Iris pigment epithelial cell (primary cell): ENCODE measurements around the gene TSC22D3.
A peak's percentile ranks its signal among the peaks of the same experiment; 100 is the strongest.
"Not testable (repeated sequence)": the region's sequence is repeated elsewhere in the genome, so short reads cannot be mapped to it uniquely, and the experiment has no call there.

ENCODE experiments used
- DNase-seq: peaks from one replicate; pipeline ENCODE4 v3.0.0-alpha.2; 2011; ENCODE audit warnings: low read depth

TSC22D3 gene

DNA sequence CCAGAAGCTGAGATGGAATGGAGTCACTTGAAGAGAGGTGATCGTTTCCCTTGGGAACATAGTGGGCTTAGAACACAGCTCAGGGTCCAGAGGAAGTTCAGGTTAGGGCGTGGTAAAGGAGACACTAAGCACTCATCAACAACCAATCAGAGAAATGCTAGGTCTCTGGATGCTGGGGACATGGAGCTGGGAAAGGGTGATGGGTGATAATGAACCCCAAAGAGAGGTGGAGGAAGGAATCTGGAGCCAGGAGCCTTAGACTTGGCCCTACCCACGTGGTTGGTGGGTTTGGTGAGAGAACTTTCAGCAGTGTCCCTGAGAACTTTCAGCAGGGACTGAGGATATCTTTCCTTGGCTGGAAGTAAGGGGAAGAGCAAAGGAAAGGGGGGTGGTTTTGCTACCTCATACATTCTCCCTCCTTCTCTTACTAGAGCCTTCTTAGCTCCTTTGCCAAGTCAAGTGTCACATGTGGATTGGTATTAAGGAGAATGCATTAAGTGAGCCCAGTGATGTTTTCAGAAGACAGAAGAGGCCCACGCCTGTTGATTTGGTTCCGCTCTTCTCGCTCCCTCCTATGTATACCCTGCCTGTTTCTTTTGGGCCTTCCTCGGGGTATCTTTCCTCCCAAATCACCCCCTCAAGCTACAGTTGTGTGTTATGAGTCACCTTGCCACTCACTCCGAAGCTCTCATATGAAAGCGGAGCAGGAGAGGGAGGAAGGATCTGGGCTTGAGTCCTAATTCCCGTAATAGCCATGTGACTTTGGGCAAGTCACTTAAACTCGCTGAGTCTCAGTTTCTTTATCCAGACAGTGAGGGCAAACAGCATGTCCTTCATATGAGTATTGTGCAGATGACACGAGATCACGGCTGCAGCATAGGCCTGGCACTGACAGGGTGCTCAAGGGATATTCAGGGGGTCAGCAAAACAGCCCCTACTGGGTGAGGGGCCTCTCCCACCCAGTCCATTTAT lies 63.1 kb downstream of the TSC22D3 start:
- DNase-seq: peak; percentile 65

DNA sequence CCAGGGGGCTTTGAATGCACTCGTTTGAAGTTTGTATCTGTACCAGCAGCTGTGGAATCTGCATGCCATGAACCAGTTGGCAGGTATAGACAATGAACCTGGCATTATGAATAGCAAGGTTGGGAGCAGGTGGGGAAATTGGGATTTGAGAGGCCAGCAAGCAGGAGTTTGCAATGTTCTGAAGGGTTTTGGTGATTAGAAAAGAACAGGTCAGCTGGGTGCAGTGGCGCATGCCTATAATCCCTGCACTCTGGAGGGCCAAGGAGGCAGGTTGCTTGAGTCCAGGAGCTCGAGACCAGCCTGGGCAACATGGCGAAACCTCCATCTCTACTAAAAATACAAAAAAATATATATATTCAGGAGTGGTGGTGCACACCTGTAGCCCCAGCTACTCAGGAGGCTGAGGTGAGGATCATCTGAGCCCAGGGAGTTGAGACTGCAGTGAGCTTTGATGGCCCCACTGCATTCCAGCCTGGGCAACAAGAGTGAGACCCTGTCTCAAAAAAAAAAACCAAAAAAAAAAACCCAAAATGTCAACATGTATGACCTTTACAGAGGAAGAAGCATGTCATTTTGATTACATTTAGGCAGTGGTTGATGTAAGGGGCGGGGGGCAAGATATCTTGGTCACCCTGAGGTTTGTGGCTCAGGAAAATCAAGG lies 63.9 kb downstream of the TSC22D3 start:
- no peak for DNase-seq

DNA sequence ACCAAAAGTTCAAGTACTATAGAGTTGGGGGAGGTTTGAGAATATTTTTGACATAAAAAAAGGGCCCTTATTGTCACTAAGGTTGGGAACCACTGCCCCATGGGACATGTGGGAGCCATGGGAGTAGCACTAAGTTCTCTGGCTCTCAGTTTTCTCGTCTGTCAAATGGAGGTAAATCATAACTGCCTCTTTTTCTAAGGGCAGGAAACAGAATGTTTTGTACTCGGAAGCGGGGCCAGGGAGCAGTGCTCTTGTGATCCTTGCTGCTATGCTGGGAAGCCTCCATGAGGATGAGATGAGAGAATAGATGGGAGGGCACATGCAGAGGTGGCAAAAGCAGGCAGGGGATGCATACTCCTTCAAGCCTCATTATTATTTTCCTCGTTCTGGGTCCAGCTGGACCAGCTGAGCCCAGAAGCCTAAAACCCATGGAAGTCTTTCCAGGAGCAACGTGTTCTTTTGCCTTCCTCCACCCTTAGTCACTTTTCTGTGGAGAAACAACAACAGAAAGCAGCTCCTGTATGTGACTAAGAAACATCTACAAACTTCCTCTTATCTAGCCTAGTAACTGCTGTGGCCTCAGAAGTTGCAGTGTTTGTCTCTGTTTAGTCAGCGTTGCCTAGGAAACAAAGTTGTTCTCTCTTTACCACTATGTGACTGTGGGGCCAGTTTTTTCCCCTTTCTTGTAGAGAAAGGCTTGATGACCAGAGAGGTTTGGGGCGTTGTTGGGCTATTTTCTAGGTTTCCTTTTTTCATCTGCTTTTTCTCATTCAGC lies 64.8 kb downstream of the TSC22D3 start:
- DNase-seq: peak; percentile 95

DNA sequence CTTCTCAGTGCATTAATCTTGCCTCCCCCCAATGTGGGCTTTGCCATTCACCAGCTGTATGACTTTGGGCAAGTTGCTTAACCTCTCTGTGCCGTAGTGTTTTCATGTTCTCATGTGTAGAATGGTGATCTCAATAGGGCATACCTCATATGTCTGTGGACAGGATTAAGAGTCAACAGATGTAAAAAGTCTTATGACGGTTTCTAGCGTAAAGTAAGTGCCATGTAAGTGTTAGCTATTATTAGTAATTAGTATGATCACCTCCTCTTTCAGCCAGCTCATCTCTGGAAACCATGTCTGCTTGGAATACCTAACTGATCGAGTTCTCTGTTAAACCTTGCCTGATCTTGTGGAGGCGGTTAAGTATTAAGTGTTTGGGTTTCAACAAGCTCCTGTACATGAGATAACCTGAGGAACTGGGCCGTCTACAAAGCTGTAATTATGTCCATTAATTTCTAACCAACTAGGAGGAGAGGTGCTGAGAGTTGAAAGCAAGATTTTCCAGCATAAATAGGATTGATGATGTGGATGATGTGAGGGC lies 66.3 kb downstream of the TSC22D3 start:
- no peak for DNase-seq

DNA sequence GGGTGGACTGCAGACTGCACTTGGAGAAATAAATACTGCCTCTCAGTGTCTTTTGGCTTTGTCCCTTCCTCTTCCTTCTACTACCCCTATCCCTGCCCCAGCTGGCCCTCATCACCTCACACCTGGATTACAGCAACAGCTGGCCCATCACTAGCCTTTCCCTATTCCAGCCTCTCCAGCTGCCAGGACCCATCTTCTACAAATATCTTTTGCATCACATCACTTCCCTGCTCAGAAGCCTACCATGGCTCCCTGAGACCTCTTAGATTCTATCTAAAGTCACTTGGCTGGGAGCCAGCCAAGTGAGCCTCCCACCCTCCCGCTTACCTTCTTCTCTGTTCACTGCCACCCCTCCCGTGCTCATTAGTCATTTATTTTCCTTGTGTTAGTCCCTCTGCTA lies 66.8 kb downstream of the TSC22D3 start:
- no peak for DNase-seq

DNA sequence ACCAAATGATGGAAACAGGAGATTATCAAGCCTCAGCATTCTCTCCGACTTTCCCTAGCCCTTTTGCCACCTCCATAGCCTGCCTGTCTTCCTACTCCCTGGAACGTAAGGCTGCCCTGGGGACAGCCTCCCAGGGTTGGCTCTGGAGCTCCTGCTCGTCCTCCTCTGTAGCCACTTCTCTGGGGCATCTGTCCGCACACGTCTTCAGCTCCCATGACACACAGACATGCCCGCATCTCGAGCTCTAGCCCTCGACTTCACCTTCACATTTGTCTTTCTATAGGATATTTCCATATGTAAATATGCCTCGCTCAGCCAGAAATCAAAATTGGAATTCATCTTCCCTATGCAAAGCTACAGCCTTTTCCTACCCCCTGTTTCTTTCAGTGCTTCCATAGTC lies 67.7 kb downstream of the TSC22D3 start:
- DNase-seq: no peak

DNA sequence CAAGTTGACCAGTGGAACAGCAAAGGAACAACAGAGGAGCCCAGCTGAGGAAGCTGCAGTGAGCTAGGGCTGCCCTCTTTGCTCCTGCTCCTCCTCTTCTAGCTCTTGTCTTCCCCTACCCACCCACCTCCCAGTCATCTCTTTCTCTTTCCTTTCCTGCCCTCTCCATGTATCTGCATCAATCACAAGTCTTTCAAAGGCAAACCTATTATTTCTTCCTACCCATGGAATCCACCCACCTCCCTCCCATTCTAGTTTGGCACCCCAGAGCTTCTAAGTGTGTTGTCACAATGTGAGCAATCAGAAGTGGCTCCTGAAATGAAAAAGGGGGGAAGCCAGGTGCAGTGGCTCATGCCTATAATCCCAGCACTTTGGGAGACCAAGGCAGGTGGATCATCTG lies 69.3 kb downstream of the TSC22D3 start:
- DNase-seq: no peak

DNA sequence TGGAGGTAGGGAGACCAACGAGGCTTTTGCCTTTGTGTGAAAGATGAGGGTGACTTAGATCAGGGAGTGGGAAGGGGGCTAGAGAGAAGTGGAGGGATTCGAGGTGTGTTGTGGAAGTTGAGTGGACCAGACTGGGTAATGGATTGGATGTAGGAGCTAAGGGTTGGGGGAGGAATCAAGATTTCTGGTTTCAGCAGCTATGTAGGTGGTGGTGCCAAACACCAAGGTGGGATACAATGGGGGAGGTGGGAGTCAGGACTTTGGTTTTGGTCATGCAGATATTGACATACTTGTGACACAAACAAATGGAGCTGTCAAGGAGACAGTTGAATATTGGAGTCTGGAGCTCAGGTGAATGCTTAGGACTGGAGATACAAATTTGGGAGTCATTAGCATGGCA lies 71.0 kb downstream of the TSC22D3 start:
- no peak for DNase-seq

DNA sequence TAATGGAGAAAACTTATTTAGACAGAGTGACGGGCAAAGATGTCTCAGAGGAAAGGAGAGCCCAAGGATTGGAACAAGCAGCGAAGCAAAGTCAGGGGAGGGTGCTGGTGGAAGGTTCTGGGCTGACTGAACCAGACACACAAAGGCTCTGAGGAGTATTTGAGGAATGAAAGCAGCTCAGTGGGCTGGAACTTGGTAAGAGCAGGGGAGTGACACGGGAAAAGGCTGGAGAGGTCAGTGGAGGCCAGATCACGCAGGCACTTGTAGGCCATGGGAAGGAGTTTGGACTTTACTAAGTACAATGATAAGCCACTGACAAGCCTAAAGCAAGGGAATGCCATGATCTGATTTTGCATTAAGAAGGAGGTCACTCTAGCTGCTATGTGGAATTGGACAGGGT lies 71.4 kb downstream of the TSC22D3 start:
- DNase-seq: no peak

DNA sequence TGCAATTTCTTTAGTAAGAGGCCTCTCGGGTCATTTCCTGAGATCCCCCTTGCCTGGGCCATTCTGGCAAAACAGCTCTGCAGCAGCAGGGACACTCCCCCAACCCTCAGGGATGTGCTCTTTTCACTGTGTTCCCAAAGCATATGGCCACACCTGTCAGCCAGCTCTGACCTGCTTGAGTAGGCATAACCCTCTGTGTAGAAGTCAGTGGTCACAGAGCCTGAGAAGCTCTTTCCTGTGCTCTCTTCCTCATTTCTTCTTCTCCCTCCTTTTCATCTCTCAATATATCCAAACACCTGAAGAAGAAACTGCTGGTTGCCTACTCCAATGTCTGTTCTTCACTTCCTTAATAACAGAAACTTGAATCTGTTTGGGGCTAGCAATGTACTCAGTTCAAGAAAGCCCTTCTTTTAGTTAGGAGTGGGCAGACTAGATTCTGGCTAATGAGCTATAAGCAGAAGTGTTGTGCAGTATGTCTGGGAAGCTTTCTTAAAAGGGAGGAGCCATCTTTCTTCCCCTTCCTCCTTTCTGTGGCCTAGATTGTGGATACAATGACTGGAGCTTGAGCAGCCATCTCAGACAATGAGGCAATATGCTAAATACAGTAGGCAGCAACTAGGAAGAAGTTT lies 74.0 kb downstream of the TSC22D3 start:
- DNase-seq: no peak

DNA sequence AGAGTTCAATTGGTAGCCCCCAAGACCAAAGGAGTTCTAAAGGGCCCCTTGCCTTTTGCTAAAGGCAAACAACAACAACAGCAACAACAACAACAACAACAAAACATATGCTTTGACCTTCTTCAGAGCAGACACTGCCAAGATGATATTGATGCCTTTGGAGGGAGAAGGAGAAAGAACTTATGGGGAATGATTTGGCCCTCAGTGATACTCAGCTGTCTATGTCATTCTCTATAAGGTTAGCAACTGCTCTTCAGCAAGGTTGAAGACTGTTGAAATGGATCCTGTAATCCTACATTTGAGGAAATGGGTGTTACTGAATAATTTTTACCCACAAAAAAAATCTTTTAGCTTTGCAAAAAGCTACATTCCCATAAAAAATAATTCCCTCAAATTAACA lies 74.8 kb downstream of the TSC22D3 start:
- no peak for DNase-seq

DNA sequence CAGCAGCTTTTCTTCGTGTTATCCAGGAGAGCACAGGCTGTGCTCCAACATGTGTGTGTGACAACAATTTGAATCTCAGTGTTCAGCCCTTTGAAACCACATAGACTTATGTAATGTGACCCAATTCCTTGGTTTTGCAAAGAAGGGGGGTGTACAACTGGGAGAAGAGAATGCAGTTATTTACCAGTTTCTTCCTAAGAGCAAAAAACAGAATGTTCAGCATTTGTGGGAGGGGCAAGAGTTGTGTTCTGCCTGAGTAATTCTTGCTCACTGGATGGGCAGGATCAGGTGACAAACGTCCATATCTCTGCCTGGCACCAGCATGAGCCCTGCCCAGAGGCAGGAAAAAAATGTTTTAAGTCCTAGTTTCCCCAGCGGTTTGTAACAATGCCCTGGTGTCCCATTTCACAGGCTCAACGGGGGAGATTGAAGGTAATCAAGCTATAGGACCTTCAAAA lies 75.2 kb downstream of the TSC22D3 start:
- DNase-seq: peak; percentile 93

DNA sequence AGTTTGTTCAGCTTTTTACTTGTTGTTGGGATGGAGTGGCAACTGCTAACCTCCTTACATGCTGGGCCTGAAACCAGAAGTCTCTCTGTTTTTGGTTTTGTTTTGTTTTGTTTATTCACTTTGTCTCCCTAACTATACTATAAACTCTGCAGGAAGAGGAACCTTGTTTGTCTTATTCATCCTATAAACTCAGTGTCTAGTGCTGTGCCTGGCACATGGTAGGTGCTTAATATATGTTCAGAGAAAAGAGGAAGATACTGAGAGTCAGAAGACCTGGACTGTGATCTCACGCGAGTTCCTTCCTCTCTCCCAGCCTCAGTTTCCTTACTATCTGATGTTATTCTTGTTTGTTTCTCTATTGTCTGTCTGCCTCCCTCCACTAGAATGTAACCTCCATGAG lies 76.0 kb downstream of the TSC22D3 start:
- DNase-seq: no peak

DNA sequence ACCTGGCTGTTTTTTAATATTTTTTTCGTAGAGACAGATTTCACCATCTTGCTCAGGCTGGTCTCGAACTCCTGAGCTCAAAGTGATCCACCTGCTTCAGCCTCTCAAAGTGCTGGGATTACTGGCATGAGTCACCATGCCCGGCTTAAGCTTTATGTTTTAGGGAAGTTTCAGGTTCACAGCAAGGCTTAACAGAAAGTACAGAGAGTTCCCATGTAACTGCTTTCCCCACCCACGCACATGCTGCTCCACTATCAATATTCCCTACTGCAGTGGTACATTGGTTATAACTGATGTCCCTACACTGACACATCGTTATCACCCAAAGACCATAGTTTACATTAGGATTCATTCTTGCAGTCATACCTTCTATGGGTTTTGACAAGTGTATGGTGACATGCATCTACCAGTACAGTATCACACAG lies 84.6 kb downstream of the TSC22D3 start:
- peak; percentile 60 for DNase-seq

DNA sequence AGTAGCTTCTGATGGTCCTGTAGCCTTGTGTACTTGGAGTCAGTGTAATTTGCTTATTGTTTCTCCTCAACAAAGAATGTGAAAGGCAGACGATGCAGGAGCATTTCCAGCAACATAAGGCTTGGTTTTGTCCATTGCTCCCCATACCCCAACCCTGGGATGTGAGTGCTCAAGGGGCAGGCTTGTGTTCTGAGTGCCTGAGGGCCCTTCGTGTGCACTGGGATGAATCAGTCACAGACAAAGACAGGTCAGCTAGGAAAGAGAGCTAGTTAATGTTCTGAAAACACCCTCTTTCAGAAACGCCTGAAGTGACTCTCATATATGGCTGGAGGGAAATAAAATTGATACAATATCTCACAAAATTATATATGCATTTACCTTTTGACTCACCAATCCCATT lies 88.1 kb downstream of the TSC22D3 start:
- no peak for DNase-seq

DNA sequence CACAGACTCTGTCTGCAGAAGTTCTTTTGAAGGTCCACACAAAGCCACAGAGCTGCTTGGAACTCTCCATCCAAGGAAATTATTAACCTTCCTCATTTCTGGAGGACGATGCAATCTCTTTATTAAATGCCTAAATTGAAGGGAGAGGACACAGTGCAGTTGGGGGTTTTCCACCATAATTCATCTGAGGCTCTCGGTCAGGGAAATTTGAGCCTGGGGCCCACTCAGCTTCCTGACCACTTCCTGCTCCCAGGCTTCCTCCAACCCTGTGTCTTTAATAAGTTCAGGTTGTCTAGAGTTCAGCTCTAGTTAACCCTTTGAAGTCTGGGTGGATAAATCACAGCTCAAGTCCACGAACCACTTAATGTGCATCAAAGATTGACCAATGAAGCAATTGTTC lies 88.8 kb downstream of the TSC22D3 start:
- DNase-seq: peak; percentile 57

DNA sequence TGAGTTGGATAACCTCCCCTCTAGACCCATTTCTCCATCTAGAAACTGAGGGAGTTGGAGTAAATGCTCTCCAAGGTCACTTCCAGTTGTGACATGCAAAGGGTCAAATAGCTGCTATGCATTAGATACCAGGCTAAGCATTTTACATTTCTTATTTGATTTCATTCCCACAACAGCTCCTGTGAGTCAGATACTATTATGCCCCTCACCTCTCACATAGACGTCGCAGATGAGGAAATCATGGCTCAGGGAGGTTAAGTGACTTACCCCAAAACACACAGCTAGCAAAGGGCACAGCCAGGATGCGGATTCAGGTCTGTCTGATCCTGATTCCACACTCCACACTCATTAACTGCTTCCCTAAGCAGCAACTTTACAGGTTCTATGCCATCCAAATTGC lies 89.6 kb downstream of the TSC22D3 start:
- DNase-seq: peak; percentile 42

DNA sequence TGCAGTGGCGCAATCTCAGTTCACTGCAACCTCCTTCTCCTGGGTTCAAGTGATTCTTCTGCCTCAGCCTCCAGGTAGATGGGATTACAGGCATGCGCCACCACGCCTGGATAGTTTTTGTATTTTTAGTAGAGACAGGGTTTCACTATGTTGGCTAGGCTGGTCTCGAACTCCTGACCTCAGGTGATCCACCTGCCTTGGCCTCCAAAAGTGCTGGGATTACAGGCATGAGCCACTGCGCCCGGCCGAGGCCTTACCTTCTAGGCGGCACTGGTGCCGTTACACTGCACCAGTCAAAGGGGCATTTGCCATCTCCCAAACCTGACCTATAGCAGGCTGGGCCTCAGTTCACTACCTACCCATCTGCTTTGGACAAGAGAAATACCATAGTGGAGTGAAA lies 90.0 kb downstream of the TSC22D3 start:
- DNase-seq: not testable (repeated sequence)

DNA sequence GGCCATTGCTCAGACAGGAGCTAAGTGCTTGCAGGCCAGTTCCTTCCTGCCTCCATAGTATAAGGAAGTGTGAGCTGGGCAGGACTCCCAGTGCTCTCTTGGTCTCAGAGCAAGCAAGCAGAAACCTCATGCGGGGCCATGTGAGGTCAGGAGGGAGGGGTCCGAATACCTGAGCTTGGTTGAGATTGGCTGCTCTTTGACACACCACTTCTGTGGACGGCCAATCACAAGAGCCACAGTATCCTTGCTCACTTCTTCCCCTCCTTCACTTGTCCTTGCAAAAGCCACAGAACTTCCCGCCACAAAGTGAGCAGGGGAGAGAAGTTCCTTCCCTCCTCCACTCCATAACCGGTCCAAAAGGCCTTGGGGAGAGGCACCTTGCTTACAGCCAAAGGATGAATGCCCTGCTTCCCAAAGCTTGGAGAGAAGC lies 90.6 kb downstream of the TSC22D3 start:
- peak; percentile 83 for DNase-seq

DNA sequence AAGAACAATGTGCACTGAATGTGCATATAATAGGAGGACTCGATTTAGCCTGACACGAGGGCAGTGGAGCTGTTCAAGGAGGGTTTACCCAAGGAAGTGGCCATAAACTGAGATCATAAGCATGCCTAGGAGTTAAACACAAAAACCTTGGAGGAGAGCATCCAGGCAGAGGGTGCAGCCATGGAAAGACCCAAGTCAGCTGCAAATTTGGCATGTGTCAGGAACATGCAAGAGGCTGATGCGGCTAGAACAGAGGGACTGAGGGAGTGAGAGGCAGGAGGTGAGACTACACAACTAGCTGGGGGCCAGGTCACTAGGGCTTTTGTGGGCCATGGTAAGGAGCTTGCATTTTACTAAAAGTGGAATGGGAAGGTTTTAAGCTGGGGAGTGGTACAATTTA lies 91.7 kb downstream of the TSC22D3 start:
- no peak for DNase-seq

DNA sequence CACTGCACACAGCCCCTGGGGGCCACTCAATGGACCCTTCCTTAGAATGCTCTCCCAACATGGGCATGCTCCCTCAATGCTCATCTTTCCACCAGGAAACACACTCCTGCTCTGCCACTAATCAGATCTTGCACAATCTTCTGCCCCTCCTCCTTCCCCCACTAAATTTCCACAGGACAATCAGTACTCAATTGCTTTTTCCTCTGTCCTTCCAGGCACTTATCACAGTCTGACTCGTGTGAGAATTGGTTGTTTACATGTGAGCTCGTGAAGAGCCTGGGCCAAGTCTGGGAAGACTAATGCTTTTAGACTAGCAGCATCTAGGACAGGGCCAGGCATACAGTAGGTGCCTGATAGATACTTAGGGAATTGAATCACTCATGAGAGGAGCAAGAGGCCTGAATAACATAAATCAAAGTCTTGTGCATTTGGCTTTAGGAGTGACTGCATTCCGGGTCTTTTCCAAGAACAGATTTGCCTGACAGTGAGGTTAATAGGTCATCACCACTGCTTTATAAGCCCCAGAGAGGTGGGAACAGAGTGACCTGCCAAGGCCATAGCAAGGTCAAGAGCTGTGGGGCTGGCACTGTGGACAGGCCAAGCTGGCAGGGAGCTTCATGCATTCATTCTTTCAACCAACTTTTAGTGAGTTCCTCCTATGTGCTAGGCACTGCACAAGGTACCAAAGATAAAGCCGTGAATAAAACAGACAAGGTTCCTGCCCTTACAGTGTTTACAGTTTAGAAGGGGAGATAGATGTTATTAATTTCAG lies 92.3 kb downstream of the TSC22D3 start:
- DNase-seq: peak; percentile 58
